GM06990 (cell line): ENCODE measurements around the gene NOP53.
"Not testable (repeated sequence)": the region's sequence is repeated elsewhere in the genome, so short reads cannot be mapped to it uniquely, and the experiment has no call there.

Experiments
- DNase-seq: peaks from one replicate; pipeline ENCODE4 v3.0.0-alpha.2; 2011; ENCODE audit not compliant: insufficient read length; ENCODE audit errors: extremely low read depth
- H3K27me3 ChIP-seq: replicated peaks from 2 replicates; pipeline ENCODE4 v1.6.0; 2011; ENCODE audit warnings: low read length; ENCODE audit not compliant: control insufficient read depth, insufficient read depth
- H3K36me3 ChIP-seq: 2 replicates; pipeline ENCODE4 v1.5.1; 2011; ENCODE audit warnings: low read length; ENCODE audit not compliant: control insufficient read depth, insufficient read depth
- H3K4me3 ChIP-seq: replicated peaks from 2 replicates; pipeline ENCODE4 v1.5.1; 2011; ENCODE audit warnings: low read depth, mild to moderate bottlenecking, control low read depth, low read length
- CTCF ChIP-seq: IDR thresholded peaks from 2 replicates; pipeline ENCODE4 v1.5.1; 2011; ENCODE audit warnings: low read length, control low read depth, mild to moderate bottlenecking, inconsistent platforms; ENCODE audit not compliant: insufficient read depth, poor library complexity, severe bottlenecking

The NOP53 gene

DNA sequence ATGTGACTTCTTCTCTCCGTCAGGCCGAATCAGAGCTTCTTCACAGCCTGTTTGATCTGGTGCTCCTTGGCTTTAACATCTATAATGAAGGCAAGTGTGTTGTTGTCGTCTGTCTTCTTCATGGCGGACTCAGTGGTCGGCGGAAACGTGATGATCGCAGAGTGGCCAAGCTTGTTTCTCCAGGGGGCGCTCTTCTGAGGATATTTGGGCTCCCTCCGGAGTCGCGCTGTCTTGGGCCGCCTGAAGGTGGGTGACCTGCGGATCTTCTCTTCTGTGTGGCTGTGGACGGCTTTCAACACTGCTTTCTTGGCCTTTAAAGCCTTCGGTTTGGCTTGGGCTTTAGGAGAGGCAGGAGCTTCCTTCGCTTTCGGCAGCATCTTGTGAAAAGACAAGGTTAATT is 49.2 kb downstream of the NOP53 start:
- no peaks in the 10 kb centered on the region for H3K36me3 ChIP-seq
- no peak for DNase-seq
- TF ChIP-seq CTCF, result peak; percentile 14
- H3K27me3 ChIP-seq, result no peaks in the 10 kb centered on the region
- no peak overlapping the region for H3K4me3 ChIP-seq

GRCh38 chr19:47796785-47797184 is 51.4 kb downstream of the NOP53 start:
- DNase-seq, result no peak
- TF ChIP-seq CTCF, result no peak
- Histone ChIP-seq H3K36me3 (no peaks in the 10 kb centered on the region), H3K4me3 (no peak overlapping the region), H3K27me3 (no peaks in the 10 kb centered on the region)

DNA sequence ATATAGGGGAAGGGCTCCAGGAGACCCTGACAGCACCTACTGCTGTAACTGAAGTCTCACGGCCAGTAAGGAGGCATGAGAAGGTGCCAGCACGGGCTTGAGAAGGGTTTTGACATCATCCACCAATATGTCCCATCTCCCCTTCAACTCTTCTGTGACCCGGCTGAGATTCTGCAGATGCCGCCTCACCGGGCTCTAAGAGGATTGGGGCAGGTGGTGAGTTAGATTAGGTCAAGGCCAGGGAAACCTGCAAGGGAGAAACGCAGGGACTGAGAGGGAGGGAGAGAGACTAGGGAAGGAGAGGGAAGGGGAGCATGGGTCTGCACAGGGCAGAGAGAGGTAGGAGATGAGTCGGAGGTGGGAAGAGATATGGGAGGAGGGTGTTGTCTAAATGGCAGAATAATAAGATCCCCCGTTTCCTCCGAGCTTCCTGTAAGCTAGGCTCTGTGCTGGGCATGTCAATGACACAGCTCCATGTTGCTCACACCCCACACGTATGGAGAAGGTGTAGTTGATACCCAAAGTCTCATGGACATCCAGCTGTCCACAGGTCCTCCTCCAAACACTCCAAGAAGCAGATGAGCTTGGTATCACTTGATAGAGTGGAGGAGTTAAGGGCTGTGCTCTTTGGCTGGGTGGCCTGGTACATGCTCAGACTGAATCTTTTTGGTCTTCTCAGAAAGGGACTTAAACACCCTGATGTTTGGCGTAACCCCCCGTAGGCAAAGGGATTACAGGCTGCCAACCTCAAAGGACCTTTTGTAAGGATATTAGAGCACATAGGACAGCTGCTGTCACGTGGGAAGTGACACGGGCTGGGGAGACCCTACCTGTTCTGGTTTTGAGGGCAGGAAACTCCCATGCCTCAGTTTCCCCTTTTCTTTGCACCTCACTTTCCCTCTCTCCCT is 52.9 kb downstream of the NOP53 start:
- TF ChIP-seq CTCF, result no peak
- Histone ChIP-seq H3K4me3 (no peak overlapping the region), H3K36me3 (no peaks in the 10 kb centered on the region), H3K27me3 (no peaks in the 10 kb centered on the region)
- no peak for DNase-seq

DNA sequence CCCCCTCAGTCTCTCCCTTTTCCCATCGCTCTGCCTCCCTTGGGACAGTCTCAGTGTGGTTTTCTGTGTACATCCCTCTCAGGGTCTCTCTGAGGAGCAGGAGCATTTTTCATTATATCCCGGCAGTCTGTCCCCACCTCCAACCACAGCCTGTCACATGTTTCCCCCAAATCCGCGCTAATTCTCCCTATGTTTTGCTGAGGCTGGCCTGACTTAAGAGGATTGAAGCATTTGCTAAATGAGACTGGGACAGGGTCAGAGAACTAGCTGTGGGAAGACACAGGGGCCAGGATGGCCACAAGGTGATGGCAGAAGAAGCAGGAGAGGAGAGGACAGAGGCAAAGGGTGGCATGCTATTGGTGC is 53.5 kb downstream of the NOP53 start:
- TF ChIP-seq CTCF, result no peak
- H3K4me3 ChIP-seq, result no peak overlapping the region
- H3K36me3 ChIP-seq, result no peaks in the 10 kb centered on the region
- no peak for DNase-seq
- H3K27me3 ChIP-seq, result no peaks in the 10 kb centered on the region

DNA sequence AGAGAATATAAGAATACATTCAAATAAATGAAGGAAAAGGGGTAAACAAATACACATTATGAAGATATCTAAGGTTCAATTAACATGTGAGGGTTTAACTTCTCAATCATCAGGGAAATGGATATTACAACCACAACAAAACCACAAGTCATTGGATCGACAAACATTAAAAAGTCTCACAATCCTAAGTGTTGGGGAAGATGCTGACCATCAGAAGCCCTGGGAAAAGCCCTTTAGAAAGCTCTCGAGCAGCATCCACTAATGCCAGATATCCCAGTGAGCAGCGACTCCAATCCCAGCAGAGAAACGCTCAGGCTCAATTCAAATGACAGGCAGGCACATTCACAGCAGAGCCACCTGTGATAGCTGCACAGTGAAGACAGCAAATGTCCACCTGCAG is 55.9 kb downstream of the NOP53 start:
- Histone ChIP-seq H3K27me3 (no peaks in the 10 kb centered on the region), H3K36me3 (no peaks in the 10 kb centered on the region), H3K4me3 (no peak overlapping the region)
- TF ChIP-seq CTCF, result no peak
- no peak for DNase-seq

GRCh38 chr19:47802521-47803043 is 57.2 kb downstream of the NOP53 start:
- no peak for DNase-seq
- no peaks in the 10 kb centered on the region for H3K27me3 ChIP-seq
- no peaks in the 10 kb centered on the region for H3K36me3 ChIP-seq
- H3K4me3 ChIP-seq, result no peak overlapping the region
- TF ChIP-seq CTCF, result no peak

DNA sequence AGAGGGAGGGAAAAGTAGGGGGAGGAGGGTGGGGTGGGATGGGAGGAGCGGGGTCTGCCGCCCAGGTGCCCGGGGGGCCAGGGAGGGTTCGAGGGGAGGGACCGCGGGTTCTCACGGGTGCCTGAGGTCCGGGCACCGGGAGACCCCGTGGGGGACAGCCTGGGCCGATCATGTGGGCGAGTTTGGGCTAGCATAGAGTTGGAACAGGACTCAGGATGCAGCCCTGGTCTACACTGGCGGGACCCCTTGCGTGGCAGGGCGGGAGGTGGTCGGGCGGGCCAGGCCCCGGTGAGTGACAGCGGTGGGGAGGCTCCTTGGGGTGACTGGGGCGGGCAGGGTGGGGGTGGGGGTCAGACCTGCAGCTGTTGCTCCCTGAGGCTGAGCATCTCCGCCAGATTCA is 57.8 kb downstream of the NOP53 start:
- H3K27me3 ChIP-seq, H3K36me3 ChIP-seq, DNase-seq, H3K4me3 ChIP-seq: not testable (repeated sequence)

- not testable (repeated sequence) for H3K27me3 ChIP-seq, H3K4me3 ChIP-seq, DNase-seq, H3K36me3 ChIP-seq
Observed at GRCh38 chr19:47803671-47804070, 58.3 kb downstream of the NOP53 start.
